Measurements from ENCODE around the gene CENPT.
A peak's percentile ranks its signal among the peaks of the same experiment; 100 is the strongest.
"Not testable (repeated sequence)": the region's sequence is repeated elsewhere in the genome, so short reads cannot be mapped to it uniquely, and the experiment has no call there.

CENPT gene

DNA sequence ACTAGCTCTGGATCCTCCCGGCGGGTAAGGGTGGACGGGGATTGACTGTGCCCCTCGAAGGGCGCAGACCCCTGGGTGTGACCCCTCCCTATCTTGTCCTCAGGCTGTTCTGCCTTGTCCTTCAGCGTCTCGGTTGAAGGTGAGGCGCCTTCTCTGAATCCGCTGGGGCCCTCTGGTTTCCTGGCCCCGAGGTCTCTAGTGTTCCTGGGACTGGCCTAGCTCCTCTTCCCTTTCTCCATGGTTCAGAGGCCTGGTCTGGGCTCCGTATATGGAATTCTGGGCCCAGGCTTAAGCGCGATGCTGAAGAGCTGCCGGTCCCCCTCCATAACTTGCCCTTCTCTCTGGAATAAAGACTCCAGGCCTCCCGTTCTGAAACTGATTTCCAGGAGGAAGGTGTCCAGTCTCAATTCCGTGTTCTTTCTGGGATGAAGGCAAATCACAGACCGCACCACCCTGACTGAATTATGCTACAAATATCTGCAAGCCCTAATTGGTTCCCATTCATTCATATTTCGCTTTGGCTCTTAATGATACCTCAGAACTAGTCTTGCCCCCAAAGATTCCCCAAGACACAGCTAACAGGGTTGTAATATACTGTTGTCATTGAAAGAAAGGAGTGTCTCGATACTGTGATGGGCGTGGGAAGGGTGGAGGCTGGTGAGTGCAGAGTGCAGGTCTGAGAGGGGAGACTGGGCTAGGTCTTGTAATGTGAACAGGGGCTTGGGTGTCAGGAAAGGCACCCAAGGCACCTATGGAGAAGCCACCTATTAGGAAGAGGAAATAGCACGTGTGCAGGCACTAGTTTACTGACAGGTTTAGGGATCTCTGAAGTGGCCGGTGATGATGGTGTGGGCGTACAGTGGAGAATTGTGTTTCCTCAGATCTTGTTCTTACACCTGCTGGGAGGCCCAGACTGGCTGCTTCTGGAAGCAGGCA is 26.2 kb upstream of the CENPT start:
- DNase-seq, result no peak

GRCh38 chr16:67872631-67873434 is 25.3 kb upstream of the CENPT start, which contains the start of gene EDC4:
Gene EDC4, plus strand, starts transcription at chr16:67873052. Its CDS starts 210 bp downstream, at chr16:67873262.
- peak; percentile 35 to 73 for DNase-seq

DNA sequence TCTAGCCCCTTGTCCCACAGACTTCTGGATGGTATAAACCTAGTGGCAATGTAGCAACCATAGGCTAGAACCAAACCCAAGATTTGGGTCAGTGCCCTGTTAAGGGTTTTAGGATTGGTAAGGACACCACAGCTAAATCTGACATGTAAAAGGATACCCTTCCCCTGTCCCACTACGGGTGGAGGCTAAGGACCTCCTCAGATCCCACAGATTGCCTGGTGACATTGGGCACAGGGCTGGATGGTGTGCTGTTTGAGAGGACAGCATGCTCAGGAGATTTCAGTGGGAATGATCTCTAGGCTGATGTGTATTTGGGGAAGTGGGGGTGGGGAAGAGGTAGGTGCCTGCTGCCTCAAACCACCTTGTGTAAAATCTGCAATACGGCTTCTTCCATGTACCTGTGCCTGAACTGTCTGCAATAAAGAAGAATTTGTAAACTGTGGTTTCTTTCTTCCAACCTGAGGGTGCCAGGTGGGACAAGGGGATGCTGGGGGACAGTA is 24.7 kb upstream of the CENPT start:
- DNase-seq, result no peak

DNA sequence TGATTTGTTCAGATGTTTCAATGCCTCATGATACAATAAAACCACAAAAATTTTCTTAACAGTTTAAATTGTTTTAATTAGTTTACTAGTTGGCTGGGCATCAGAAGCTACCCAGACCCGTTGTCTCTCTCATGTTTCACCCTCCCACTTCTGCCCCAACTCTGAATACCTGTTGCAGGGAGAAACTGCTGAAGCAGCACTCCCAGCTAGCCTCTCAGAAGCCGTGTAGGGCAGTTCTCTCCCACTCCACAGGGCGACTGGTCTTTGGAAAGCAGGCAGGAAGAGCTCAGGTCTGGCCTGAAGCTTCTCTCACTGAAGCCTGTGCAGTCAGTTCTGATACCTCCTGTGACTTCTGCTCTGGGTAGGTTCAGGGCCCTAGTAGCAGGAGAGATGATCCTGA is 23.8 kb upstream of the CENPT start:
- DNase-seq, result no peak

- DNase-seq, result no peak
Observed at GRCh38 chr16:67869653-67870052, 22.2 kb upstream of the CENPT start.

GRCh38 chr16:67868290-67868689 is 20.8 kb upstream of the CENPT start:
- no peak for DNase-seq

- DNase-seq, result peak in 1 of 2 experiments; percentile 47
Observed at GRCh38 chr16:67865318-67865717, 17.8 kb upstream of the CENPT start.

GRCh38 chr16:67864594-67864993 is 17.1 kb upstream of the CENPT start:
- no peak for DNase-seq

DNA sequence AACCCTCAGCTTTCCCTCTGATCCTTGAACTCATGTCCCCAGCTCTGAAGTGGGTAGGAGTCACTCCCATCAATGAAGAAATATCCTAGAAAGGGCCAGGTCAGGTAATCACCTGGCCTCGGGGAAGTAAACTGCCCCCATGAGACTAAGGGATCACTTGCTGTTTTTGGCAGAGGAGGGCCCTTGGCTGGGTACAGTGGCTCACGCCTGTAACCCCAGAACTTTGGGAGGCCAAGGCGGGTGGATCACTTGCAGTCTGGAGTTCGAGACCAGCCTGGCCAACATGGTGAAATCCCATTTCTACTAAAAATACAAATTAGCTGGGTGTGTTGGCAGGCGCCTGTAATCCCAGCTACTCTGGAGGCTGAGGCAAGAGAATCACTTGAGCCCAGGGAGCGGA is 16.6 kb upstream of the CENPT start:
- DNase-seq, result not testable (repeated sequence)

DNA sequence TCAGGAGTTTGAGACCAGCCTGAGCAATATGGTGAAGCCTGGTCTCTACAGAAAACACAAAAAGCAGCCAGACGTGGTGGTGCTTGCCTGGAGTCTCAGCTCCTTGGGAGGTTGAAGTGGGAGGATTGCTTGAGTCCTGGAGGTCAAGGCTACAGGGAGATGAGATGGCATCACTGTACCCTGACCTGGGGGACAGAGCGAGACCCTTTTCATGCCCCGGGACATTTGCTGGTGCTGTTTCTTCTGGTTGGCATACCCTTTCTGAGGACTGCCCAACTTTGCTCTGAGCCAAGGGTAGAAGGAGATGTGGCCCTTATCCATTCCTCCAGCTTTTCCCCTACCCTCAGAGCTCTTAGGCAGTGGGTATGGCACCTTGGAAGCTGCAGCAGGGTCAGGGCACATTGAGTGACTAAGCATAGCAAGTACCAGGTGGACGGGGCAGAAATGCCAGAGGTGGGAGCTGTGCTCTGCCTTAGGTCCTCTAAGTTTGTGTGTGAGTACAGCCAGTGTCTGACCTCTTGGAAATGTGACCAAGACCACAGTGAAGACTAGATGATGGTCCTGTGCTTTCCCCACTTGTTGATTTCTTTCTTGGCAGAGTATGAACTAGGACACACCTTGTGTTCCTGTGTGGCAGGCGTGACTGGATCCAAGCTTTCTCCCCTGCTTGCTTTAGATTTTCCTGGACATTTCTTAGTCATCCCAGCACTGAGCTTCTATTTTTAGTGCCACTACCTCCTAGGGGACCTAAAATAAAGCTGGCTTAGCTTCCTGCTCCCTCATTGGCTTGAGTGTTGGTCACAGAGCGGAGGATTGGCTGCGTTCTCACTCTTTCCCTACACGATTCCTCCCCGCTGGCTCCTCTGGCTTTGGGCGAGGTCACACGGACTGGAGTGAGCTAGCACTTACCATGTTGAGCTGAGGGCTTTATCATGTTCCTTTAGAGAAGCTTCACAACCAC is 15.4 kb upstream of the CENPT start:
- DNase-seq, result no peak

DNA sequence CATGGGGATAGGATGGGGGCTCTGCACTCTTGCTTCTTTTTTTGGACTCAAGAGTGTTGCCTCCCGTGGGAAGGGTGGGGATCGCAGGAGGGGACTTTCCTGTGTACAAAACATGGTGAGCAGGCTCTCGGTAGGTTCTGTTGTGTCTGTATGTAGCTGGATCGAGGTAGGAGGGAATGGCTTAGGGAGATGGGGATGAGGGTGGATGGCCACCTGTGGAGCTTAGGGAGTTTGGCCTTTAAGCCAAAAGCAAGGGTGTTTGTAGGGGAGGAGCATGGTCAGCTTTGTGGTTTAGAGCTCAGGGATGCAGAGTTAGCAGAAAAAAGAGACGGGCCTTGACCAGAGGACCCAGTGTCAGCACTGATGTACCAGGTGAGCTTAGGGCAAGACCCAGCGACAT is 14.4 kb upstream of the CENPT start:
- no peak for DNase-seq

DNA sequence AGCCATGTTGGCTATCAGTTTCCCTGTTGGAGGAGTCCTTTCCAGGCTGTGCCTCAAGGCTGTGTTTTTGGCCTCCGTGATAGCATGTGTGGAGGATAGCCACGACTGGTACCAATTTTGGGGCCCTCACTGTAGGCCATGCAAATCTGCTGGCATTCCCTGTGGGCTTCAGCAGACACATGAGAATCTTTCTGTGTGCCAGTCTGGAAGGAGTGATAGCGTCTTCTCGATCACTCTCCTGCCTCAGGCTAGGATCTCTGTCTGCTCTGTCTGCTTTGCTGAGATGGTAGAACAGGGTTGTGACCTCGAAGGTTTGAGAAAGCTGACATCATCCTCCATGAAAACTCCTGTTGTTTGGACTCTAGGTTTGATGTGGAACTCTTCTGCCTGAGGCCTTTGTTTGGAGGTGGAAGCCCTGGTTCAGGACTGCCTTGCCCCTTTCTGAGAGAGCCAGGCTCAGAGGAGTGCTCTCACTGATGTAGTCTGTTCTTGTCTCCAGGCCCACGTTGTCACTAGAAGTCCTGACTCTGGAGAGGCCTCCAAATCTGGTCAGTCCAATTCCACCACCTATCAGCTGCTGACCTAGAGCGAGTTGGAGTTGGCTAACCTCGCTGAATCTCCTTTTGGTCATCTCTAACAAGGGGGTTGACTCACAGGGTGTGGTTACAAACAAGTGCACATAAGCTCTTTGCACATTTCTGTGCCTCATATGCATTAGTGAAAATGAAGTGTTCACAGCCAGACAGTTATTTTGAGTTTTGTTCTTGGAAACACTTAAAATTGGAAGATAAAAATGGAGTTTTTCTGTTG is 13.3 kb upstream of the CENPT start:
- peak in 1 of 2 experiments; percentile 35 for DNase-seq

- DNase-seq, result no peak
Observed at GRCh38 chr16:67858500-67858899, 11.0 kb upstream of the CENPT start.

GRCh38 chr16:67857547-67858233 is 10.2 kb upstream of the CENPT start:
- DNase-seq, result peak; percentile 73 to 88

DNA sequence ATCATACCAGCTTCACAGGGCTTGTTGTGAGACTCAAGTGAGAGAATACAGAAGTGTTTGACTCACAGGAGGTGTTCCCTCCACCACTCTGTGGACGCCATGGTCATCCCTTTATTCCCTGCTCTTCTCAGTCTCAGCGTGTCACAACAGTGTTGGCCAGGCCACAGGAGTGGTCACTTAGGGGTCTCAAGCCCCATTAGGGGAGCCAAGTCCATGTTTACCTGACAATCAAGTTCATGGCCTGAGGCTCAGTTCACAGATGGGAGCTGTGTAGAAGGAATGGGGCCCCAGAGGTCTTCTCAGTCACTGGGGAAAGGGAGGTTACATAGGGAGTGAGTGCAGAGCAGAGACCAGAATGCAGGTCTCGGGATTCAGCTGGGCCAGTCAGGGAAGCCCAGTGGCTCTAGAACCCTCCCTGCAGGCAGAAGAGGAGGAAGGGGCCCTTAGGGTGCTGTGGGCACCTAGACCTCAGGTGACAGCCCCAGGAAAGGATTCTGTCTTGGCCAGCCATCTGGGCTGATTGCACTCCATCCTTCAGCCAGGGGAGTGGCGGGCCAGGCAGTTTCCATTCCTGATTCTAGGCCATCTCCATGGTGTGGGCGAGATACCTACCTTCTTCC is 9.5 kb upstream of the CENPT start:
- DNase-seq, result no peak

DNA sequence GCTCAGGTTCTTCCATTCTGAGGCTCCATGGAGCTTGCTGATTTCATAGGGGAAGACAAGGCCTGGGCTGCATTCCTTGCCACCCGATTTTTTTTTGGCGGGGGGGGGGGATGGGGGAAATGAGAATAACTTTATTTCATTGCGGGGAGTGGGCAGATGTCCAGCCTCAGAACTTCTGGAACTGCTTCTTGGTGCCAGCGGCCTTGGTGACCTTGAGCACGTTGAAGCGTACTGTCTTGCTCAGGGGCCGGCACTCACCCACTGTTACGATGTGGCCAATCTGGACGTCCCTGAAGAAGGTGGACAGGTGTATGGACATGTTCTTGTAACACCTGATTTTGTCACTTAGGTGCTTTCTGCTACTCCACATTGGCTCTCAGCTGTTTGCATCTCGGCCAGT is 8.3 kb upstream of the CENPT start:
- no peak for DNase-seq

DNA sequence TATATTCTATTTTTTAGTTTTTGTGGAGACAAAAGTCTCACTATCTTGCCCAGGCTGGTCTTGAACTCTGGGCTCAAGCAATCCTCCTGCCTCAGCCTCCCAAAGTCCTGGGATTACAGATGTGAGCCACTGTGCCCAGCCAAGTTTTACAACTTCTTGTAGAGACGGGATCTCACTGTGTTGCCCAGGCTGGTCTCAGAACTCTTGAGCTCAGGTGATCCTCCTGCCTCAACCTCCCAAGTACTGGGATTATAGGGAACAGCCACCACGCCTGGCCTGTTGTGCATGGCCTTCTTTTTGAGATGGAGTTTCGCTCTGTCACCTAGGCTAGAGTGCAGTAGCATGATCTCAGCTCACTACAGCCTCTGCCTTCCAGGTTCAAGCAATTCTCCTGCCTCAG is 6.2 kb upstream of the CENPT start:
- DNase-seq, result no peak

DNA sequence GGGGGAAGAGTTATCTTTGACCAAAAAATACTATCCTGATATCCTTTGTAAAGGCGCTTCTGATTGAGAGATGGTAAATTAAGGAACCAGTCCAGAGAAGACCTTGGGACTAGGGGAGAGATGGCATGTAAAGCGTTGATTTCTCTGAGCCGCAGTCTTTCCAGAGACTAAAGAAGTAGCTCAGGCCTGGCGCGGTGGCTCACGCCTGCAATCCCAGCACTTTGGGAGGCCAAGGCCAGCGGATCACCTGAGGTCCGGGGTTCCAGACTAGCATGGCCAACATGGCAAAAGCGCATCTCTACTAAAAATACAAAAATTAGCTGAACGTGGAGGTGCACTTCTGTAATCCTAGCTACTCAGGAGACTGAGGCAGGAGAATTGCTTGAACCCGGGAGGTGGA is 625 bp upstream of the CENPT start:
- no peak for DNase-seq

DNA sequence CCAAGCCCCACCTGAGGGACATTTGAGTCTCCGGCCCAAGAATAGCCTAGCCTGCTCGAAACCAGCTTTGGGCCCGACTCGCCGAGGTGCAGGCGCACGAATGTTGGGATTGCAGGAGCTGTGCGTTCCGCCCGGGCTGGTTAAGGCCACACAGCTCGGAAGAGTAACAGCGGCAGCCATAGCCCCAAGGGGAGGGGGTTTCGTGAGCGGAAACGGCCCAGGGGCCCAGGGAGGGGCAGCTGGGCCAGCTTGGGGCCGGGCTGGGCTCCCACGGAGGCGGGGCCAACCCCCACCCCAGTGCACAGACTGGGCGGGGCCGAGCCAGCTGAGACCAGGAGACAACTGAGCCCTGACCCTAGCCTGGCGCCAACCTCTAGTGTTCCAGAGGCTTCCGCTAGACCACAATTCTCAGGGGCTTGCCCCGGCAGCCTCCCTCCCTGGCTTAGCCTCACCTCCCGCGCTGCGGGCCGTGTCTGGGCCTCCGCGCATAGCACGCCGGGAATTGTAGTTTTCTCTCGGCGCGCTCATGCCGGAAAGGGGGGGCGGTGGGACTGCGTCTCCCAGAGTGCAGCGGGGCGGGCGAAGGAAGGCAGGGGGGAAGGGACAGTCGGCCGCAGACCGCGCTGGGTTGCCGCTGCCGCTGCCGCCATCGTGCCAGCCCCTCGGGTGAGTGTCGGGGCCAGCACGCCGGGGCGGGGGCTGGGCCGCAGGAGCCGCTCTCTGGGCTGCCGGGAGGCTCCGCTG is 1.0 kb downstream of the CENPT start, which contains the start of gene NUTF2:
NUTF2 (plus strand) TSS at position 614 of the 744 bp plus-strand sequence. CDS start 18,198 bp downstream, outside the sequence.
- DNase-seq, result peak; percentile 86 to 91

DNA sequence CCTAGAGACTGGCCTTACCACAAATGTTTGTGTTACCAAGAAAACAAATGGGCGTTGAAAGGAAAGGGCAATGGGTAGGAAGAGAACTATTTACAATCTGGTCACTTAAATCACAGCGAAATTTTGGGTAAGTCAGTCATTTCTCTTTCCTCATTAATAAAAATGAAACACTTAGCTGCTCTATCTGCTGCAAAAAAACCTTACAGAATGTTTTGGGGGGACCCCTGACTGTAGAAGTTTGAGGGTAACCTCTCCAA is 1.5 kb downstream of the CENPT start:
- no peak for DNase-seq

All from SW 1271 (cell line).